Measurements from ENCODE around the gene FAM107A.

DNA sequence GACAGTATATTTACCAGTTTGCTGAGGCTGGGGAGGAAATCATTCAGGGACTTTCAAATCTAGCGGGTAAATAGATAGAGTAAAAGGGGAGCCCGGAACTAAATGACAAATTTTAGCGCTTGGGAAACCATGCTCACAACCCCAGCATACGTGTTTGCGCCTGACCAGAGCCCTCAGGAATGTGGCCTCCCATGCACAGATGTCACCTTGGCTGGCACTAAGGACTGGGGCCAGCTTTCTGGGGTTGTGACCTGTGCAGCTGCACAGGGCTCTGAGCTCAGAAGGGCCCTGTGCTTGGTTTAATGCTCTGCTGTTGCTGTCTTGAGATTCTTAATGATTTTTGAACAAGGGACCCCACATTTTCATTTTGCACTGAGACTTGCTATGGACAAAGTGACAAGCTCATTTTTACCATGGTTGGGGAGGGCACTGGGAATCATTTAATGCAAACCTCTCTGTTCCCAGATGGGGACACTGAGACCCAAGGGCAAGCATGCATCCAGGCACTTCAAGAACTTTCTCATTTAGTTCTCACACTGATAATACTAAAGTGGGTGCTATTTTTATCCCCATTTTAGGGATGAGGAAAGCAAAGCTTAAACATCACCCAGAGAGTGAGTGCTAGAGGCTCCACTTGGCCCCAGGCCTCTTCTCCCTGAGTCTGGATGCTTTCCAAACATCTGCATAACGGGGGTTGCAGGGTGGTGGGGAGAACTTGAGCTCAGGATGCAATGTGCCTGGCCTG, 44.1 kb upstream of the FAM107A start:
- TF ChIP-seq, protein P1, sequence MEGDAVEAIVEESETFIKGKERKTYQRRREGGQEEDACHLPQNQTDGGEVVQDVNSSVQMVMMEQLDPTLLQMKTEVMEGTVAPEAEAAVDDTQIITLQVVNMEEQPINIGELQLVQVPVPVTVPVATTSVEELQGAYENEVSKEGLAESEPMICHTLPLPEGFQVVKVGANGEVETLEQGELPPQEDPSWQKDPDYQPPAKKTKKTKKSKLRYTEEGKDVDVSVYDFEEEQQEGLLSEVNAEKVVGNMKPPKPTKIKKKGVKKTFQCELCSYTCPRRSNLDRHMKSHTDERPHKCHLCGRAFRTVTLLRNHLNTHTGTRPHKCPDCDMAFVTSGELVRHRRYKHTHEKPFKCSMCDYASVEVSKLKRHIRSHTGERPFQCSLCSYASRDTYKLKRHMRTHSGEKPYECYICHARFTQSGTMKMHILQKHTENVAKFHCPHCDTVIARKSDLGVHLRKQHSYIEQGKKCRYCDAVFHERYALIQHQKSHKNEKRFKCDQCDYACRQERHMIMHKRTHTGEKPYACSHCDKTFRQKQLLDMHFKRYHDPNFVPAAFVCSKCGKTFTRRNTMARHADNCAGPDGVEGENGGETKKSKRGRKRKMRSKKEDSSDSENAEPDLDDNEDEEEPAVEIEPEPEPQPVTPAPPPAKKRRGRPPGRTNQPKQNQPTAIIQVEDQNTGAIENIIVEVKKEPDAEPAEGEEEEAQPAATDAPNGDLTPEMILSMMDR (IDR thresholded peaks at IDR 0.05; ENCODE audit: insufficient read depth, low read length): no peak
- TF ChIP-seq POLR2AphosphoS5 (IDR thresholded peaks at IDR 0.05; ENCODE audit: low read depth) (no peak), REST (IDR thresholded peaks at IDR 0.05; ENCODE audit: insufficient replicate concordance, low read depth) (no peak)
